ENCODE data around the gene EBI3. TPM values are rescaled to one million over a fixed set of nuclear protein-coding genes. Genes with fewer than 3 reads are reported as not detected.

The EBI3 gene
- total and polyA plus RNA-seq, 2 of the 13 experiments (the other 11 are each of a cell fraction or from before 2014, with no cell fraction given), result 3.4 TPM; not detected in 1

- TF ChIP-seq HMGXB3 (CRISPR knock-in tag; IDR thresholded peaks at IDR 0.05; ENCODE audit: borderline replicate concordance), result no peak
- TF ChIP-seq NFATC3 (CRISPR knock-in tag; IDR thresholded peaks at IDR 0.05), result no peak
- TF ChIP-seq ZNF597 (CRISPR knock-in tag; IDR thresholded peaks at IDR 0.05), result no peak
- peak; percentile 59 for TF ChIP-seq TEAD3 (CRISPR knock-in tag; optimal IDR thresholded peaks at IDR 0.05; ENCODE audit: borderline replicate concordance)
- TF ChIP-seq ZNF614 (CRISPR knock-in tag; IDR thresholded peaks at IDR 0.05; ENCODE audit: borderline replicate concordance), result peak; percentile 33; the same call in 1 of the 2 replicates
- peak; percentile 40; the same call in 1 of the 2 replicates for TF ChIP-seq ZFY (CRISPR knock-in tag; IDR thresholded peaks at IDR 0.05)
- no peak for TF ChIP-seq ISL2 (CRISPR knock-in tag; IDR thresholded peaks at IDR 0.05)
- no peak for TF ChIP-seq ZSCAN9 (CRISPR knock-in tag; IDR thresholded peaks at IDR 0.05; ENCODE audit: borderline replicate concordance)
- no peak for TF ChIP-seq GZF1 (CRISPR knock-in tag; IDR thresholded peaks at IDR 0.05)
- TF ChIP-seq, protein P1, sequence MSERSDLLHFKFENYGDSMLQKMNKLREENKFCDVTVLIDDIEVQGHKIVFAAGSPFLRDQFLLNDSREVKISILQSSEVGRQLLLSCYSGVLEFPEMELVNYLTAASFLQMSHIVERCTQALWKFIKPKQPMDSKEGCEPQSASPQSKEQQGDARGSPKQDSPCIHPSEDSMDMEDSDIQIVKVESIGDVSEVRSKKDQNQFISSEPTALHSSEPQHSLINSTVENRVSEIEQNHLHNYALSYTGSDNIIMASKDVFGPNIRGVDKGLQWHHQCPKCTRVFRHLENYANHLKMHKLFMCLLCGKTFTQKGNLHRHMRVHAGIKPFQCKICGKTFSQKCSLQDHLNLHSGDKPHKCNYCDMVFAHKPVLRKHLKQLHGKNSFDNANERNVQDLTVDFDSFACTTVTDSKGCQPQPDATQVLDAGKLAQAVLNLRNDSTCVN (CRISPR knock-in tag; IDR thresholded peaks at IDR 0.05; ENCODE audit: borderline replicate concordance), result no peak; the same call in 1 of the 2 replicates
- TF ChIP-seq ZNF136 (CRISPR knock-in tag; IDR thresholded peaks at IDR 0.05; ENCODE audit: low read depth), result no peak
- no peak; the same call in 2 of the 3 replicates for TF ChIP-seq MXI1 (IDR thresholded peaks at IDR 0.05; ENCODE audit: borderline replicate concordance, low read depth, low read length)
- TF ChIP-seq HINFP (CRISPR knock-in tag; IDR thresholded peaks at IDR 0.05; ENCODE audit: low read depth), result no peak
- TF ChIP-seq ZNF280D (CRISPR knock-in tag; IDR thresholded peaks at IDR 0.05), result no peak
- TF ChIP-seq ZNF790 (CRISPR knock-in tag; IDR thresholded peaks at IDR 0.05; ENCODE audit: borderline replicate concordance), result 0 out of 2 replicates have a peak, but pooled peaks have one; percentile 12
- peak; percentile 54; the same call in 1 of the 2 replicates for TF ChIP-seq SMAD1 (CRISPR knock-in tag; IDR thresholded peaks at IDR 0.05; ENCODE audit: borderline replicate concordance, low read depth)
- TF ChIP-seq PHB2 (IDR thresholded peaks at IDR 0.05; ENCODE audit: partially characterized antibody), result no peak
Measured at GRCh38 chr19:4186087-4186993, 43.0 kb upstream of the EBI3 start (continued).
